ELR (cell line): ENCODE results near the gene CWC22.
"Not testable (repeated sequence)": the region's sequence is repeated elsewhere in the genome, so short reads cannot be mapped to it uniquely, and the experiment has no call there.

Experiments used
- DNase-seq: peaks from one replicate; pipeline ENCODE4 v3.0.0-alpha.2; 2015; ENCODE audit warnings: low read depth

Gene CWC22

DNA sequence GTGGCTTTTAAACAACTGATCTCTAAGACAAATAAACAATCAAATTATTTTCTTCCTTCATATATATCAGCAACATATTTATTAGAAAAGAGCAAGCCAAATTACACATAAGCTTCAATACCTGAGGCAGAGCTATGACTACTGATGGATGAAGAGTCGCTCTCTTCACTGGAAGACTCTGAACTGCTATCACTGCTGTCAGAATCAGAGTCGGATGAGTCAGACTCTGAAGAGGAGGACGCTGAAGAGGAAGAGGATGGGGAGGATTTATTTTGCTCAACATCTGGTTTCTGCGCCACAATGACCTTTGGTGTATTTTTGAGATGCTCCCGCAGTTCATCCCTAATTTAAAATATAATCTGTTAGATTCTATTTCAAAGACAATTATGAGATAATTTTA lies 56.7 kb downstream of the CWC22 start:
- DNase-seq = no peak

- DNase-seq = no peak
These were observed 57.7 kb downstream of the CWC22 start for GRCh38 chr2:179949438-179949837.

- no peak for DNase-seq
These were observed 59.0 kb downstream of the CWC22 start for GRCh38 chr2:179948058-179948457.

GRCh38 chr2:179946810-179947615 lies 60.1 kb downstream of the CWC22 start:
- no peak for DNase-seq

DNA sequence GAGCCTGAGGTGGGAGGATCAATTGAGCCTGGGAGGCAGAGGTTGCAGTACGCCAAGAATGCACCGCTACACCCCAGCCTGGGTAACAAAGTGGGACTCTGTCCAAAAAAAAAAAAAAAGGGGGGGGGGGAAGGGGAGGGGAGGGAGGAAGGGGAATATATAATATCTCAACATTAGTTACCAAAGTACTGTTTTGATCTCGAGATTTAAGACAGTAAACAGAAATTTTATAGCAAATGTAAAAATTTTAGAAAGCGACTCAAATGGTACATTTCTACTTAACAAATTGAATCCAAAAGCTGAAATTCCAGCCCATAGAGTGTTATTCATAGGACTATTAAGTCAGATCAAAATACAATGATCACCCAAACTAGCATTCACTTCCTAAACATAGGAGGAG lies 60.8 kb downstream of the CWC22 start:
- no peak for DNase-seq

GRCh38 chr2:179939259-179939658 lies 67.8 kb downstream of the CWC22 start:
- DNase-seq = no peak

DNA sequence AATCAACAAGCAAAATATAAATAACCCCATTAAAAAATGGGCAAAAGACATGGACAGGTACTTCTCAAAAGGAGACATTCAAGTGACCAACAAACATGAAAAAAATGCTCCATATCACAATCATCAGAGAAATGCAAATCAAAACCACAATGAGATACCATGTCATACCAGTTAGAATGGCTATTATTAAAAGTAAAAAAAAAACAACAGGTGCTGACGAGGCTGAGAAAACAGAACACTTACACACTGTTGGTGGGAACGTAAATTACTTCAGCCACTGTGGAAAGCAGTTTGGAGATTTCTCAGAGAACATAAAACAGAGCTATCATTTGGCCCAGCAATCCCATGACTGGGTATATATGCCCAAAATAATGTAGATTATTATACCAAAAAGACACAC lies 69.1 kb downstream of the CWC22 start:
- DNase-seq = no peak

DNA sequence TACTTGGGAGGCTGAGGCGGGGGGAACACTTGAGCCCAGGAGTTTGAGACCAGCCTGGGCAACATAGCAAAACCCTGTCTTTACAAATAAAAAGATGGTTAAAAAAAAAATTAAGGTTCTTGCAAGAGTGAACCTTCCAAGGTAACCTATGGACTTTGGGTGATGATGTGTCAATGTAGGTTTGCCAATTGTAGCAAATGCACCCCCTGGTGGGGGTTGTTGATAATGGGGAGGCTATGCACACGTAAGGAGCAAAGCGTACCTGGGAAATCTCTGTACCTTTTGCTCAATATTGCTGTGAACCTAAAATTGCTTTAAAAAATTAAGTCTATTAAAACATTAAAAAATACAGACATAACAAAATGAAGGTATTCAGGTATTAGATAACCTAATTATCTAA lies 70.4 kb downstream of the CWC22 start:
- peak; percentile 56 for DNase-seq

DNA sequence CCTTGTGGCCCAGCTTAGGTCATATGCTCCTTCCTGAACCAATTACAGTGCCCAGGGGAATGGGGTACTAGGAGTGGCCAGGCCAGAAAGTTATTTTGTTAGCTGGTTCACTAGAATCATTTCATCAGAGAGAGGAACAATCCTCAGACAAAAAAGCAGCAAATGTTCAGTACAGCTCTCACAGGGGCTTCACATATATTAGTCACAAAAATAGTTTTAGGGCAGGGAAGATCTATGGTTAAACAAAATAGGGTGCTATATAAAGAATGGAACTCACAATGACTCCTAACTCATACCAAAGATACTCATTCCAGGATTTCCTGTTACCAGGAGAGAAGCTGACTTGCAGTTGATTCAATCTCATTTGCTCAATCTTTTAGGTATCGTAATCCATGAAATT lies 71.0 kb downstream of the CWC22 start:
- peak; percentile 3 for DNase-seq

DNA sequence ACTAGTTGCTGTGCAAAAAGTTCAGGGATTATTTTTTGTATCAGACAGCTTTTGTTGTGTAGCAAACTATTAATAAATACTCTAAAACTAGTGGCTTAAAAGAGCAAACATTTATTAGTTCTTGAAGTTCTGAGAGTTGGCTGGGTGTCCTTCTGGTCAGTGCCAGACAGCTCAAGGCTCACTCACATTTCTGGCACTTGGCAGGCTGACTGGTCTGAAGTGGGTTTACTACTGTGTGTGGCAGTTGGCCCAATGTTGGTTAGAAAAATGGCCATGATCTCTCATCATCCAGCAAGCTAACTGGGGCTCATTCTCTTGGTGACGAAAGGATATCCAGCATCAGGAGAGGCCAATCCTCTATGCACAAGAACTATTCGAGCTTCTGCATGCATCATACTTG lies 74.3 kb downstream of the CWC22 start:
- DNase-seq = no peak

- no peak for DNase-seq
These were observed 75.6 kb downstream of the CWC22 start for GRCh38 chr2:179931502-179931901.

DNA sequence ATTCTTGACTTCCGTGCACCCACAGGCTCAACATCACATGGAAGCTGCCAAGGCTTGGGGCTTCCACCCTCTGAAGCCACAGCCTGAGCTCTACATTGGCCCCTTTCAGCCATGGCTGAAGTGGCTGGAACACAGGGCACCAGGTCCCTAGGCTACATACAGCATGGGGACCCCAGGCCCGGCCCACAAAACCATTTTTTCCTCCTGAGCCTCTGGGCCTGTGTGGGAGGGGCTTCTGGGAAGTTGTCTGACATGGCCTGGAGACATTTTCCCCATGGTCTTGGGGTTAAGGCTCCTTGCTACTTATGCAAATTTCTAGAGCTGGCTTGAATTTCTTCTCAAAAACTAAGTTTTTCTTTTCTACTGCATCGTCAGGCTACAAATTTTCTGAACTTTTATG lies 77.1 kb downstream of the CWC22 start:
- not testable (repeated sequence) for DNase-seq

- no peak for DNase-seq
These were observed 80.1 kb downstream of the CWC22 start for GRCh38 chr2:179927041-179927440.

DNA sequence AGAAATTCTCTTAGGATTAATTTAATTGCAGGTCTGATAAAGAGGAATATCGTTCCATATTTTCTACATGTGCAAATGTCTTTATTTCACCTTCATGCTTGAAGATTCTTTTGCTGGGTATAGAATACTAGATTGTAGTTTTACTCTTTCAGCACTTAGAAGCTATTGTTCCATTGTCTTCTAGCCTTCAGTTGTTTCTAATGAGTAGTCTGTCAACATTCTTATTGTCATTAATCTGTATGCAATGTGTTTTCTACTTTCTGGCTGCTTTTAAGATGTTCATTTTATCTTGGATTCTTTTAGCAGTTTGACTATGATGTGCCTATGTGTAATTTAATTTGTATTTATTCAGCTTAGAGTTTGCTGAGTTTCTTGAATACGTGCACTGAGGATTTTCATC lies 81.4 kb downstream of the CWC22 start:
- DNase-seq = no peak

DNA sequence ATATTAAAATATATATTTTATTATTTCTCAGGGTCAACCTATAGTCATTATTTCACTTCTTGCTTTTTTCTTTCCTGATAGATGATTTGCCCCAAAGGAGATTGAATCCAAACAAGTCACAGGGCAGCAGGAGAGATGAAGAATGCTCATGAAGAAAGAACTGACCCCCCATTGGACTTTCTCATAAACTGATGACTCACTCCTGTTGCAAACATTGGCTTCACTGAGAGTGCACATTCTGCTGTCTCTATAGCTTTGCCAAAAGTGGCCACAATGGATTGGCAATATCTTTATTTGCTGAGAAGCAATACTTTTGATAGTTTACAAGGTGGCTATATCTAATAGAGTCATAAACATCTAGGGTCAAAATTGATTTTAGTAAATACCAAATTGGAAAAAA lies 89.8 kb downstream of the CWC22 start:
- DNase-seq = peak; percentile 55

DNA sequence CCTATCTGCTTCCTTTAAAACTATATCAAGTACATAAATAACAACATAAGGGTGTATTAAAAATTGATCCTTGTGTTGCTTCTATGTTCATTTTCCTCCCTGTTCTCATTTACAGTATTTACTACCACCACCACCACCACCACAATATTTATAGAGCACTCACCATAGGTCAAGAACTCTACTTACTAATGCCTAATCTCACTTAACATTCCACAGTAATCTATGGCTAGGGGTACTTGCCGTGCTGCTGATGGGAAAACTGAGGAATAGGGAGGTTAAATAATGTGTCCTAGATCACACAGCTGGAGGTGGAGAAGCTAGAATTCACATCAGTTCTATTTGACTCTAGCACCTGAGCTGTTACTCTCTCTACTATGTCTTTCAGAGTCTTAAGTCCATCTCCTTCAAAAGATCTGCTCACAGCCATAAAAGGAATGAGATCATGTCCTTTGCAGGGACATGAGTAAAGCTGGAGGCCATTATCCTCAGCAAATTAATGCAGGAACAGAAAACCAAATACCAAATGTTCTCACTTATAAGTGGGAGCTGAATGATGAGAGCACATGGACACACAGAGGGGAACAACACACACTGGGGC lies 91.6 kb downstream of the CWC22 start:
- DNase-seq = no peak

GRCh38 chr2:179913809-179914208 lies 93.3 kb downstream of the CWC22 start:
- no peak for DNase-seq

GRCh38 chr2:179911569-179911968 lies 95.5 kb downstream of the CWC22 start:
- no peak for DNase-seq

GRCh38 chr2:179910735-179911113 lies 96.4 kb downstream of the CWC22 start:
- no peak for DNase-seq

DNA sequence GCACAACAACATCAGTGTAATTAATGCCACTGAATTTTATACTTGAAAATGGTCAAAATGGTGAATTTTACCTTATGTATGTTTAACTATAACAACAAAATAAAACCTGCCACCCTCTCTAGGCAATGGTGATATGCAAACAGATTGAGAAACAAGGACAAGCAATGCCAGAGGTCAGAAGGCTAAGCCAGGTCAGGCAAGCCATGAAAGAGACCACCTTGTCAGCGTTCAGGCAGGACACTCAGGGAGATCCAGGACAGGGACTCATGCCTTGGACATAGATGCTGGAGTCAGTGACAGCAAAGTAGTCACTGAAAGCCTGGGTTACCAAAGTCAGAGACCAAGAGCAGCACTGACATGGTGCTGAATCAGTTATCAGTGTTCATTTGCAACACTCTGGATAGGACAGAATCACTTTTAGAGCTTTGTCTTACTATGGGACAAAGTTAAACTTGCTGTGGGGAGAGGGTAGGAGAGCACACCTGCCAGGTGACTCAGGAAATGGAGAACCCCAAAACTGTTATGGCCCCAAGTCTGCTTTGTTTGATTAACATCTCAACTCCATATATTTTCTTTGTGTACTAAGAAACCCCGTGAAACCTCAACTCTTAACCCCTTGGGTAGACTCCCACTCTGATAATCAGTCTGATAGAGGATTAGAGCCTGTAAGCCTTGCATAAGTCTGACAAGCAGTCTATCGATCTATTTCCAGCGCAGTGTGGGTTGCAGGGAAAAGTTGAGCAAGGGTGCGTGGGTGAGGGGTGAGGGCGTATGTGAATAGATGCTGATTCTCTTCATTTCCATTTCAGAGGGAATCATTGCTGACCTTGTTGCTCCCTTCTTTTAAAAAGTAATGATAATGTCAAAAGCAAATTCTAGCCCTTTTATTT lies 97.0 kb downstream of the CWC22 start:
- no peak for DNase-seq

- DNase-seq = peak; percentile 57
These were observed 106.4 kb downstream of the CWC22 start for GRCh38 chr2:179900655-179901054.

DNA sequence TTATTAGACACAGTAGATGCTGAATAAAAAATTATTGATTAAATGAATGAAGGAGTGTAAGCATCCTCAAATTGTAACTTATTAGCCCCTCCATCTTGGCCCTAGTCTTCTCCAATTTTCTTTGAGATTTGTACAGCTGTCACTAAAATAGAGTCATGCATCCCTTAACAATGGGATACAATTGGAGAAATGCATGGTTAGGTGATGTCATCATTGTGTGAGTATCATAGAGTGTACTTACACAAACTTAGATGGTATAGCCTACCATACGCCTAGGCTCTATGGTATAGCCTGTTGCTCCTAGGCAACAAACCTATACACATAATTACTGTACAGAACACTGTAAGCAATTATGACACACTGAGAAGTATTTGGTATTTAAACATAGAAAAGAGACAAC lies 107.4 kb downstream of the CWC22 start:
- DNase-seq = no peak

GRCh38 chr2:179898873-179899272 lies 108.2 kb downstream of the CWC22 start:
- peak; percentile 64 for DNase-seq
